HG03342 (cell line): Measurements from ENCODE around the gene KCNJ10.

ENCODE experiments used
- ATAC-seq: cut with Tn5 transposase; IDR thresholded peaks from one replicate; pipeline ENCODE4 v1.9.1; 2021; ENCODE audit warnings: mild to moderate bottlenecking, moderate library complexity; ENCODE audit not compliant: unreplicated experiment

The KCNJ10 gene

GRCh38 chr1:159968901-159969300 is 101.1 kb downstream of the KCNJ10 start:
- ATAC-seq = no peak

- ATAC-seq = no peak
Observed at GRCh38 chr1:159965263-159965662, 104.7 kb downstream of the KCNJ10 start.

GRCh38 chr1:159964144-159964543 is 105.8 kb downstream of the KCNJ10 start:
- ATAC-seq = no peak

GRCh38 chr1:159962176-159962575 is 107.8 kb downstream of the KCNJ10 start:
- no peak for ATAC-seq

- no peak for ATAC-seq
Observed at GRCh38 chr1:159961636-159962035, 108.3 kb downstream of the KCNJ10 start.

GRCh38 chr1:159960721-159961381 is 109.1 kb downstream of the KCNJ10 start:
- ATAC-seq = no peak

- no peak for ATAC-seq
Observed at GRCh38 chr1:159959451-159959850, 110.5 kb downstream of the KCNJ10 start.

GRCh38 chr1:159958719-159959380 is 111.1 kb downstream of the KCNJ10 start:
- ATAC-seq = peak; percentile 70

GRCh38 chr1:159957824-159958268 is 112.1 kb downstream of the KCNJ10 start:
- ATAC-seq = no peak

- no peak for ATAC-seq
Observed at GRCh38 chr1:159955456-159955855, 114.5 kb downstream of the KCNJ10 start.

GRCh38 chr1:159953536-159954515 is 116.1 kb downstream of the KCNJ10 start, which contains the start of gene SLAMF9:
Gene SLAMF9 (minus strand): TSS chr1:159954237. CDS start chr1:159954137, 100 bp downstream.
- ATAC-seq = no peak

- no peak for ATAC-seq
Observed at GRCh38 chr1:159952932-159953331, 117.0 kb downstream of the KCNJ10 start.

- ATAC-seq = no peak
Observed at GRCh38 chr1:159951551-159951950, 118.4 kb downstream of the KCNJ10 start.

- no peak for ATAC-seq
Observed at GRCh38 chr1:159951016-159951415, 118.9 kb downstream of the KCNJ10 start.

- ATAC-seq = no peak
Observed at GRCh38 chr1:159949981-159950381, 120.0 kb downstream of the KCNJ10 start.

GRCh38 chr1:159949123-159949522 is 120.8 kb downstream of the KCNJ10 start:
- ATAC-seq = no peak
